ENCODE data around the gene RBL2. TPM values are rescaled to one million over a fixed set of nuclear protein-coding genes. Genes with fewer than 3 reads are reported as not detected.

RBL2 gene
- total and polyA plus RNA-seq, 9 of the 15 experiments (the other 6 are each of a cell fraction or from before 2014, with no cell fraction given), result 7.8 to 76.3 (median 28.5) TPM

DNA sequence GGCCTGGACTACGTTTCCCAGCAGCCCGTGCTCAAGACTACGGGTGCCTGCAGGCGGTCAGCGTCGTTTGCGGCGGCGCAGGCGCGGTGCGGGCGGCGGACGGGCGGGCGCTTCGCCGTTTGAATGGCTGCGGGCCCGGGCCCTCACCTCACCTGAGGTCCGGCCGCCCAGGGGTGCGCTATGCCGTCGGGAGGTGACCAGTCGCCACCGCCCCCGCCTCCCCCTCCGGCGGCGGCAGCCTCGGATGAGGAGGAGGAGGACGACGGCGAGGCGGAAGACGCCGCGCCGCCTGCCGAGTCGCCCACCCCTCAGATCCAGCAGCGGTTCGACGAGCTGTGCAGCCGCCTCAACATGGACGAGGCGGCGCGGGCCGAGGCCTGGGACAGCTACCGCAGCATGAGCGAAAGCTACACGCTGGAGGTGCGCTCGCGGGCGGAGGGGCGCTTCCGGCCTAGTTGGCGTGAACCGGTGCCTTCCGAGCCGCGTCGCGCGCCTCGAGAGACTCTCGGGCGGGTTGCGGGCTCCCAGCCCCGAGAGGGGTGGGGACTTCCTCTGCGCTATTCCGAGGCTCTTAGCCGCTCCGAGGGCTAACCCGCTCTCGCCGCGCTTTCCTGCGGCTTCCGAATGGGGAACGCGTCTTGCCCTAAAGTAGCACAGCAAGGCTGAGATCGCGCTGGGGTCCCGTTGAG, at the start of gene RBL2 (continued):
- no peak for TF ChIP-seq ZNF699 (CRISPR knock-in tag; IDR thresholded peaks at IDR 0.05; ENCODE audit: insufficient replicate concordance)
- no peak; the same call in 1 of the 2 replicates for TF ChIP-seq ZNF263 (CRISPR knock-in tag; IDR thresholded peaks at IDR 0.05; ENCODE audit: borderline replicate concordance)
- no peak for TF ChIP-seq CTCFL (IDR thresholded peaks at IDR 0.05; ENCODE audit: borderline replicate concordance, insufficient read depth, low read depth, low read length, poor library complexity, severe bottlenecking)
- no peak for TF ChIP-seq ZNF212 (CRISPR knock-in tag; IDR thresholded peaks at IDR 0.05)
- no peak for TF ChIP-seq SMARCB1 (IDR thresholded peaks at IDR 0.05; ENCODE audit: insufficient read length, low read depth)
- TF ChIP-seq NCOA2 (IDR thresholded peaks at IDR 0.05; ENCODE audit: partially characterized antibody in 2 of 2), result no peak
- no peak for TF ChIP-seq EZH2 (IDR thresholded peaks at IDR 0.05; ENCODE audit: borderline replicate concordance, low read depth, low read length)
- TF ChIP-seq KLF6 (CRISPR knock-in tag; IDR thresholded peaks at IDR 0.05; ENCODE audit: borderline replicate concordance), result no peak
- TF ChIP-seq ETV1 (tag; conservative IDR thresholded peaks at IDR 0.05; ENCODE audit: low read depth), result peak; percentile 25
- no peak for TF ChIP-seq TSHZ1 (CRISPR knock-in tag; IDR thresholded peaks at IDR 0.05)
- TF ChIP-seq, protein P1, sequence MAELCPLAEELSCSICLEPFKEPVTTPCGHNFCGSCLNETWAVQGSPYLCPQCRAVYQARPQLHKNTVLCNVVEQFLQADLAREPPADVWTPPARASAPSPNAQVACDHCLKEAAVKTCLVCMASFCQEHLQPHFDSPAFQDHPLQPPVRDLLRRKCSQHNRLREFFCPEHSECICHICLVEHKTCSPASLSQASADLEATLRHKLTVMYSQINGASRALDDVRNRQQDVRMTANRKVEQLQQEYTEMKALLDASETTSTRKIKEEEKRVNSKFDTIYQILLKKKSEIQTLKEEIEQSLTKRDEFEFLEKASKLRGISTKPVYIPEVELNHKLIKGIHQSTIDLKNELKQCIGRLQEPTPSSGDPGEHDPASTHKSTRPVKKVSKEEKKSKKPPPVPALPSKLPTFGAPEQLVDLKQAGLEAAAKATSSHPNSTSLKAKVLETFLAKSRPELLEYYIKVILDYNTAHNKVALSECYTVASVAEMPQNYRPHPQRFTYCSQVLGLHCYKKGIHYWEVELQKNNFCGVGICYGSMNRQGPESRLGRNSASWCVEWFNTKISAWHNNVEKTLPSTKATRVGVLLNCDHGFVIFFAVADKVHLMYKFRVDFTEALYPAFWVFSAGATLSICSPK (IDR thresholded peaks at IDR 0.05; ENCODE audit: borderline replicate concordance), result no peak
